ENCODE data around the gene ZNHIT1.

- TF ChIP-seq CTCF (optimal IDR thresholded peaks at IDR 0.05 in 1 of 3, IDR thresholded peaks at IDR 0.05 in 1 of 3, conservative IDR thresholded peaks at IDR 0.05 in 1 of 3; ENCODE audit: extremely low read depth in 1 of 3, insufficient read depth in 2 of 3, low read length in 3 of 3) (no peak), EZH2 (IDR thresholded peaks at IDR 0.05; ENCODE audit: low read length) (no peak)
Observed at GRCh38 chr7:101251871-101252659, 34.1 kb downstream of the ZNHIT1 start.
